ENCODE data around the gene FAM111B.
A peak's percentile ranks its signal among the peaks of the same experiment; 100 is the strongest.
"Not testable (repeated sequence)": the region's sequence is repeated elsewhere in the genome, so short reads cannot be mapped to it uniquely, and the experiment has no call there.

Gene FAM111B

GRCh38 chr11:59088162-59088561 is 18.9 kb upstream of the FAM111B start:
- H3K4me3 ChIP-seq (replicated peaks; ENCODE audit: insufficient read depth, low read length): no peak overlapping the region
- H3K27me3 ChIP-seq (ENCODE audit: insufficient read depth, poor library complexity, severe bottlenecking): no peaks in the 10 kb centered on the region
- TF ChIP-seq POLR2AphosphoS5 (IDR thresholded peaks at IDR 0.05; ENCODE audit: low read depth) (no peak), REST (IDR thresholded peaks at IDR 0.05; ENCODE audit: insufficient replicate concordance, low read depth) (no peak), GABPA (IDR thresholded peaks at IDR 0.05; ENCODE audit: low read depth) (no peak), SPI1 (IDR thresholded peaks at IDR 0.05; ENCODE audit: borderline replicate concordance, low read depth) (peak; percentile 87), CTCF (IDR thresholded peaks at IDR 0.05; ENCODE audit: insufficient read depth, low read length) (no peak)
- no peak overlapping the region for H3K27ac ChIP-seq (replicated peaks)
- no peak for DNase-seq (ENCODE audit: low read depth in 1 of 2, low spot score in 1 of 2)

GRCh38 chr11:59093576-59093975 is 13.5 kb upstream of the FAM111B start:
- H3K27ac ChIP-seq (replicated peaks): not testable (repeated sequence)

GRCh38 chr11:59095225-59095624 is 11.8 kb upstream of the FAM111B start:
- DNase-seq (ENCODE audit: low read depth in 1 of 2, low spot score in 1 of 2); H3K27me3 ChIP-seq (ENCODE audit: insufficient read depth, poor library complexity, severe bottlenecking); H3K4me3 ChIP-seq (replicated peaks; ENCODE audit: insufficient read depth, low read length); H3K27ac ChIP-seq (replicated peaks): not testable (repeated sequence)

More at GRCh38 chr11:59093576-59093975, 13.5 kb upstream of the FAM111B start:
- not testable (repeated sequence) for H3K4me3 ChIP-seq (replicated peaks; ENCODE audit: insufficient read depth, low read length); H3K27me3 ChIP-seq (ENCODE audit: insufficient read depth, poor library complexity, severe bottlenecking); DNase-seq (ENCODE audit: low read depth in 1 of 2, low spot score in 1 of 2)

- not testable (repeated sequence) for H3K27ac ChIP-seq (replicated peaks); DNase-seq (ENCODE audit: low read depth in 1 of 2, low spot score in 1 of 2); H3K27me3 ChIP-seq (ENCODE audit: insufficient read depth, poor library complexity, severe bottlenecking); H3K4me3 ChIP-seq (replicated peaks; ENCODE audit: insufficient read depth, low read length)
These were observed 11.0 kb upstream of the FAM111B start for GRCh38 chr11:59095972-59096575.

GRCh38 chr11:59097113-59097708 is 9.8 kb upstream of the FAM111B start:
- H3K4me3 ChIP-seq (replicated peaks; ENCODE audit: insufficient read depth, low read length): no peak overlapping the region
- no peak overlapping the region for H3K27ac ChIP-seq (replicated peaks)
- no peaks in the 10 kb centered on the region for H3K27me3 ChIP-seq (ENCODE audit: insufficient read depth, poor library complexity, severe bottlenecking)
- DNase-seq (ENCODE audit: low read depth in 1 of 2, low spot score in 1 of 2): peak in 1 of 2 experiments; percentile 53
- no peak for TF ChIP-seq SPI1 (IDR thresholded peaks at IDR 0.05; ENCODE audit: borderline replicate concordance, low read depth)
- peak; percentile 52 for TF ChIP-seq CTCF (IDR thresholded peaks at IDR 0.05; ENCODE audit: insufficient read depth, low read length)
- no peak for TF ChIP-seq GABPA (IDR thresholded peaks at IDR 0.05; ENCODE audit: low read depth)
- no peak for TF ChIP-seq REST (IDR thresholded peaks at IDR 0.05; ENCODE audit: insufficient replicate concordance, low read depth)

- H3K27me3 ChIP-seq (ENCODE audit: insufficient read depth, poor library complexity, severe bottlenecking); DNase-seq (ENCODE audit: low read depth in 1 of 2, low spot score in 1 of 2); H3K27ac ChIP-seq (replicated peaks); H3K4me3 ChIP-seq (replicated peaks; ENCODE audit: insufficient read depth, low read length): not testable (repeated sequence)
These were observed 9.1 kb upstream of the FAM111B start for GRCh38 chr11:59097938-59098337.
